ENCODE results near the gene UGT2A2. TPM values are rescaled to one million over a fixed set of nuclear protein-coding genes. Genes with fewer than 3 reads are reported as not detected.

Gene UGT2A2
- total RNA-seq, 1 donor, result not detected

- no peak for DNase-seq (ENCODE audit: insufficient read length, low spot score, missing footprints)
- H3K27me3 ChIP-seq (ENCODE audit: insufficient read depth, low read length), result no peaks in the 10 kb centered on the region
- no peak overlapping the region for H3K27ac ChIP-seq (ENCODE audit: low read depth, low read length)
- no peaks in the 10 kb centered on the region for H3K9me3 ChIP-seq (ENCODE audit: low read depth, low read length)
- H3K4me1 ChIP-seq (ENCODE audit: insufficient read depth, low read length), result no peaks in the 10 kb centered on the region
- no peaks in the 10 kb centered on the region for H3K36me3 ChIP-seq (ENCODE audit: insufficient read depth, low read length)
- TF ChIP-seq CTCF (IDR thresholded peaks at IDR 0.05; ENCODE audit: extremely low read depth, low read depth, low read length), result no peak
- no peak overlapping the region for H3K4me2 ChIP-seq (ENCODE audit: insufficient read depth, low read length)
- no peaks in the 10 kb centered on the region for H3K79me2 ChIP-seq (ENCODE audit: insufficient read depth, low read length)
- no peaks in the 10 kb centered on the region for H4K20me1 ChIP-seq (ENCODE audit: insufficient read depth, low read length)
- H2AFZ ChIP-seq (ENCODE audit: low read length), result no peak overlapping the region
- no peak overlapping the region for H3K4me3 ChIP-seq (ENCODE audit: insufficient read depth, low read length)
These were observed 18.7 kb upstream of the UGT2A2 start for GRCh38 chr4:69658133-69658532.

GRCh38 chr4:69656653-69657158 lies 17.3 kb upstream of the UGT2A2 start:
- H3K4me3 ChIP-seq (ENCODE audit: insufficient read depth, low read length), result no peak overlapping the region
- H4K20me1 ChIP-seq (ENCODE audit: insufficient read depth, low read length), result no peaks in the 10 kb centered on the region
- H3K4me2 ChIP-seq (ENCODE audit: insufficient read depth, low read length), result no peak overlapping the region
- no peak for TF ChIP-seq CTCF (IDR thresholded peaks at IDR 0.05; ENCODE audit: extremely low read depth, low read depth, low read length)
- no peak overlapping the region for H2AFZ ChIP-seq (ENCODE audit: low read length)
- H3K9me3 ChIP-seq (ENCODE audit: low read depth, low read length), result no peaks in the 10 kb centered on the region
- H3K27ac ChIP-seq (ENCODE audit: low read depth, low read length), result no peak overlapping the region
- H3K79me2 ChIP-seq (ENCODE audit: insufficient read depth, low read length), result no peaks in the 10 kb centered on the region
- no peaks in the 10 kb centered on the region for H3K36me3 ChIP-seq (ENCODE audit: insufficient read depth, low read length)
- H3K4me1 ChIP-seq (ENCODE audit: insufficient read depth, low read length), result no peaks in the 10 kb centered on the region
- H3K27me3 ChIP-seq (ENCODE audit: insufficient read depth, low read length), result no peaks in the 10 kb centered on the region
- DNase-seq (ENCODE audit: insufficient read length, low spot score, missing footprints), result no peak

- no peaks in the 10 kb centered on the region for H3K27me3 ChIP-seq (ENCODE audit: insufficient read depth, low read length)
- no peaks in the 10 kb centered on the region for H3K79me2 ChIP-seq (ENCODE audit: insufficient read depth, low read length)
- H3K9me3 ChIP-seq (ENCODE audit: low read depth, low read length), result peaks cover 2% of the 10 kb centered on the region
- no peak within 1 kb of the TSS for H2AFZ ChIP-seq (ENCODE audit: low read length)
- no peaks in the 10 kb centered on the region for H4K20me1 ChIP-seq (ENCODE audit: insufficient read depth, low read length)
- no peak for TF ChIP-seq CTCF (IDR thresholded peaks at IDR 0.05; ENCODE audit: extremely low read depth, low read depth, low read length)
- no peak within 1 kb of the TSS for H3K4me2 ChIP-seq (ENCODE audit: insufficient read depth, low read length)
- no peaks in the 10 kb centered on the region for H3K4me1 ChIP-seq (ENCODE audit: insufficient read depth, low read length)
- no peak within 1 kb of the TSS for H3K27ac ChIP-seq (ENCODE audit: low read depth, low read length)
- H3K36me3 ChIP-seq (ENCODE audit: insufficient read depth, low read length), result no peaks in the 10 kb centered on the region
- DNase-seq (ENCODE audit: insufficient read length, low spot score, missing footprints), result no peak
- no peak within 1 kb of the TSS for H3K4me3 ChIP-seq (ENCODE audit: insufficient read depth, low read length)
These were observed 13.7 kb upstream of the UGT2A2 start, which contains the start of gene UGT2A1 for GRCh38 chr4:69653147-69653546. Gene UGT2A1 (minus strand): TSS chr4:69653247. CDS start chr4:69647644, 5,603 bp downstream.

- TF ChIP-seq CTCF (IDR thresholded peaks at IDR 0.05; ENCODE audit: extremely low read depth, low read depth, low read length), result no peak
- Histone ChIP-seq H3K27me3 (ENCODE audit: insufficient read depth, low read length) (no peaks in the 10 kb centered on the region), H2AFZ (ENCODE audit: low read length) (no peak overlapping the region), H3K27ac (ENCODE audit: low read depth, low read length) (no peak overlapping the region), H3K4me2 (ENCODE audit: insufficient read depth, low read length) (no peak overlapping the region), H3K9me3 (ENCODE audit: low read depth, low read length) (peaks cover 2% of the 10 kb centered on the region), H3K4me1 (ENCODE audit: insufficient read depth, low read length) (no peaks in the 10 kb centered on the region), H3K4me3 (ENCODE audit: insufficient read depth, low read length) (no peak overlapping the region), H4K20me1 (ENCODE audit: insufficient read depth, low read length) (no peaks in the 10 kb centered on the region), H3K79me2 (ENCODE audit: insufficient read depth, low read length) (no peaks in the 10 kb centered on the region), H3K36me3 (ENCODE audit: insufficient read depth, low read length) (no peaks in the 10 kb centered on the region)
- no peak for DNase-seq (ENCODE audit: insufficient read length, low spot score, missing footprints)
These were observed 11.4 kb upstream of the UGT2A2 start for GRCh38 chr4:69650872-69651271.

Measured in osteoblast (primary cell).